Activated CD8-positive, alpha-beta memory T cell treated with anti-CD3 and anti-CD28 coated beads, Interleukin-2, amount 10 ng/mL, durations not matched to agents 7 days and 5 days (primary cell): ENCODE data around the gene FRAS1. TPM values are rescaled to one million over a fixed set of nuclear protein-coding genes. Genes with fewer than 3 reads are reported as not detected.
"Not testable (repeated sequence)": the region's sequence is repeated elsewhere in the genome, so short reads cannot be mapped to it uniquely, and the experiment has no call there.

Experiments
- ATAC-seq: fragments of 150-1000 bp; cut with Tn5 transposase; one replicate; pipeline ENCODE4 v1.10.0; 2021; ENCODE audit warnings: moderate library complexity
- CTCF ChIA-PET: fragments of 350-600 bp; sonication (Branson Sonifier 250); formaldehyde crosslinking; loops from one replicate; lab custom pipeline; 2021; ENCODE audit warnings: antibody characterized with exemption; lab: Charles Lee
- DNase-seq: peaks from one replicate; pipeline ENCODE4 v3.0.0-alpha.2; 2020
- H3K27ac Mint-ChIP-seq: one replicate; pipeline ENCODE4 v1.8.0; 2021; ENCODE audit warnings: mild to moderate bottlenecking, mixed read lengths
- H3K27me3 Mint-ChIP-seq: one replicate; pipeline ENCODE4 v1.8.0; 2021; ENCODE audit warnings: mixed read lengths
- H3K36me3 Mint-ChIP-seq: one replicate; pipeline ENCODE4 v1.8.0; 2021; ENCODE audit warnings: mild to moderate bottlenecking, mixed read lengths
- H3K4me1 Mint-ChIP-seq: one replicate; pipeline ENCODE4 v1.8.0; 2021; ENCODE audit warnings: mixed read lengths
- H3K4me3 Mint-ChIP-seq: one replicate; pipeline ENCODE4 v1.8.0; 2021; ENCODE audit warnings: mild to moderate bottlenecking, moderate library complexity, mixed read lengths
- H3K9me3 Mint-ChIP-seq: one replicate; pipeline ENCODE4 v1.8.0; 2022; ENCODE audit warnings: low read depth, mixed read lengths
- total RNA-seq, 2 experiments: library from RNA; stranded (reverse); gene quantifications; one replicate each; pipeline ENCODE4 v1.2.3, GENCODE V29; 2021

FRAS1 gene
- total RNA-seq, 2 experiments from 2014 or later: 0.05 TPM; not detected in 1

DNA sequence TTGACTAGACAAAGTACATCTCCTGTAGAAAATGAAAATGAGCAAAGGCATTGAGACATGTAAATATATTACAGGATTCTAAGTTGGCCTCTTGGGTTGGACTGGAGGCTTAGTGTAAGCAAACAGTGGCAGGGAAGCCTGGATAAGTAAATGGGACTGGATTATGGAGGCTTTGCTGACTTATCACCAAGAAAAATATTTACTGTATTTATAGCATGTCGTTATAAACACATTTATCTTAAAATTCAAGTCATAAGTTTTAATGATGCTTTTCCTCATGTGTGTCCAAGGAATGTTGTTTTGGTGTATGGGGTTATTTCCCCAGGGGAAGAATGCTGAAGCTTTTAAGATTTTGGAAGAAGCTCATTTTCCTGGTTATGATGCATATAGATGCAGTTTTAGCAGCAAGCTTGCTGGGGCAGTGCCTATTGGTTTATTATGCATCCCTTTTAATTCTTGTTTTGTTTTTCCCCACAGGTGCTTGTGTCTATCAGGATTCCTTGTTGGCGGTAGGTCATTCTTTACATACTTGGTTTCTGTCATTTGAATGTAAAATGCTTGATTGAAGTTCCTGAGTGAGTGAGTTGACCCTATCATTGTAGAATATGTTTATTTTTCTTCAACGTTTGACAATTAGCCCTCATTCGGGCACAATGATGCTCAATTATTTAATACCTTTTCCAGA, 8.5 kb downstream of the FRAS1 start:
- Mint-ChIP-seq H3K27ac (no peak overlapping the region), H3K4me1 (no peaks in the 10 kb centered on the region), H3K4me3 (no peak overlapping the region), H3K9me3 (no peaks in the 10 kb centered on the region), H3K36me3 (no peaks in the 10 kb centered on the region), H3K27me3 (peaks cover 39% of the 10 kb centered on the region)
- CTCF ChIA-PET: no interaction called here
- no peak for DNase-seq
- no peak for ATAC-seq

DNA sequence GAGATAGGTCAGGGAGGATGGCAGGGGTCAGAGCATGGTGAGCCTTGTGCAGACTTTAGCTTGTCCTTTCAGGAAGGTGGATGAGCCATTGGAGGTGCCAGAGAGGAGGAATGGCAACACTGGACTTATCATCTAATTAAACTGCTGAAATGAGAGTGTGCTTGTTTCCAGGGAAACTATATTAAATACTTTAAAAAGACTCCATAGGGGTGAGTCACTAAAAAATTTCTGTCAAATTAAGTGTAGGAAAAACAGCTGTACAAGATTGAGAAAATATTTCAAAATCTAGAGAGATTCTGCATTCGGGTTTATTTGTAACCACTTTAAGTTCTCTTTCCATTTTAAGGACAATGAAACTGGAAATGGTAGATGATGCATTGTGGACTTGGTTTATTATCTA, 11.4 kb downstream of the FRAS1 start:
- H3K4me1 Mint-ChIP-seq: no peaks in the 10 kb centered on the region
- CTCF ChIA-PET: no interaction called here
- ATAC-seq: no peak
- DNase-seq: no peak
- H3K36me3 Mint-ChIP-seq: no peaks in the 10 kb centered on the region
- no peak overlapping the region for H3K4me3 Mint-ChIP-seq
- peaks cover 28% of the 10 kb centered on the region for H3K27me3 Mint-ChIP-seq
- H3K9me3 Mint-ChIP-seq: no peaks in the 10 kb centered on the region
- no peak overlapping the region for H3K27ac Mint-ChIP-seq

DNA sequence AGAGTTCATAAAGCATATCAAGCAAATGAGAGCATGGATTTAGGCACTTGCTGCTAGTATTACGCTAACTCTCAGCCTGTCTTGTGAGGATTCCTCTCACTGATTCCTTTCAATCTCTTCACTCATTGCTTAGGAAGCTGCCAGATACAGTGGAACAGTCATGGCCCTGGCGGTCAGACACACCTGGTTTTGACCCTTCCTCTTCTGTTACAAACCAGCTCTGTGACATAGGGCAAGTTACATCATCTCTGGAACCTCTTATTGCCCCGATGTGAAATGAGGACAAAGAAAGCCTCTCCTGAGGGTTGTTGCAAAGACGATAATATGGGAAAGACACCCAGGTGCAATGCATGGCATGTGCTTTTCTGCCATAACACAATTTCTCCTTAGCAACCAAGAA, 12.2 kb downstream of the FRAS1 start:
- no peaks in the 10 kb centered on the region for H3K9me3 Mint-ChIP-seq
- peaks cover 27% of the 10 kb centered on the region for H3K27me3 Mint-ChIP-seq

DNA sequence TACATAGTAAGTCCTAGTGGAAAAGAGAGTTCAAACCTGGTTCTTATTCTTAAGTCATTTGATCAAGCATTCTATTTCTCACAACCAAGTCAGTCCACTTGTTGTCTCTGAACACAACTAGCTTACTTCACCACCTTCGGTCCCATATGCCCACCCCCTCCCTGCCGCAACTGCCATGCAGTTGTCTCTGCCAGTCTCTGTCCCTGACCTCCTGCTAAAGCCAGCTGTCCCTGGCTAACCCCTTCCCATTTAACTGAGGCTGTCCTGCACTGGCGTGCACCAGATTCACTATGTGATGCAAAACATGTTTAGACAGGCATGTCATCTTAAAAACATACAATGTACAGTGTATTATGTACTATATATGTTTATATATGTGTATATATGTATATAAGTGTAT, 12.7 kb downstream of the FRAS1 start:
- Mint-ChIP-seq H3K27me3 (peaks cover 30% of the 10 kb centered on the region), H3K4me1 (no peaks in the 10 kb centered on the region), H3K4me3 (no peak overlapping the region), H3K9me3 (no peaks in the 10 kb centered on the region), H3K36me3 (no peaks in the 10 kb centered on the region), H3K27ac (no peak overlapping the region)
- DNase-seq (no peak), ATAC-seq (no peak)
- CTCF ChIA-PET: no interaction called here

More for the DNA sequence above, 12.2 kb downstream of the FRAS1 start:
- DNase-seq (no peak), ATAC-seq (no peak)
- no peak overlapping the region for H3K4me3 Mint-ChIP-seq
- H3K27ac Mint-ChIP-seq: no peak overlapping the region
- H3K4me1 Mint-ChIP-seq: no peaks in the 10 kb centered on the region
- no peaks in the 10 kb centered on the region for H3K36me3 Mint-ChIP-seq
- CTCF ChIA-PET: no interaction called here

DNA sequence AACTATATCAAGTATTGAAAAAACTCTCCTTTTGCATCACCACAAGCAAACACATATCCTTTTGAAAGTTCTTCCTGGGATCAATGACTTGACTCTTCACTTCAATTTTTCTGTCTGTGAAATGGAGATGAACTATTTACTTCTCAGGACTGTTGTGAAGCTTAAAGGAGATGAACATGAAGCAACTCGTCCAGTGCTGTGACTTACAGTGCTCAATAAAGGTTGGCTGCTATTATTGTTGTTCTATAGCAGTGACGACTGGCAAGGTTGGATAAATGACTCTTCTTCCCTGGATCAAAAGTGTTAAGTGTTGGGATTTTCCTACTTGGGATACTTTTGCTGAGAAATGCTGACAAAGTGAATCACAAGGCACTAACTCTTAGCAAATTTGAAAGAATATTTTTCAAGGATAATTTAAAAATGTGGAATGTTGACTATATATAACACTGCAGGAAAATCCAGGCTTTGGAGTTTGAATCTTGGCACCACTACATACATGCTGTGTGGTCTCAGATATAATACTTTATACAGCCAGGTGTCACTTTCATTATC, 13.7 kb downstream of the FRAS1 start:
- peaks cover 27% of the 10 kb centered on the region for H3K27me3 Mint-ChIP-seq
- CTCF ChIA-PET: no interaction called here
- H3K36me3 Mint-ChIP-seq: no peaks in the 10 kb centered on the region
- no peaks in the 10 kb centered on the region for H3K9me3 Mint-ChIP-seq
- DNase-seq: no peak
- no peaks in the 10 kb centered on the region for H3K4me1 Mint-ChIP-seq
- no peak for ATAC-seq
- H3K27ac Mint-ChIP-seq: no peak overlapping the region
- no peak overlapping the region for H3K4me3 Mint-ChIP-seq

DNA sequence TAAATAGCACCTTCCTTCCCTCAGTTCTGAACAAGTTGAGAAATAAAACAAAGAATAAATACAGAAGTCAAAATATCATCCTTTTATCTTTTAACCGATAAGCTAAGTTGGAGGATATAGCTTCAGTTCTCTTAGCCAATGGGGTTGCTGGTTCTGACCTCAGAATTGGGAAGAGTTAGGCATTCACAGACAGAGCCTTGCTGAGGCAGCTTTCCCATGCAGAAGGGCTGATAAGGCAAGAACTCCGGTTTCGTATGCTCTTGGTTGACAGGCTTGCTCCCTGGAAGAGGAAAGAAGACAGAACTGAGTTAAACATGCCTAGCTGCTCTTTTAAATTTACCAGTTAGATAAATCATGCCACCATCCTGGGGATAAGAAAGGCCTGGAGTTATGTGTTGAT, 17.6 kb downstream of the FRAS1 start:
- H3K36me3 Mint-ChIP-seq: no peaks in the 10 kb centered on the region
- DNase-seq: no peak
- H3K27me3 Mint-ChIP-seq: peaks cover 28% of the 10 kb centered on the region
- no peaks in the 10 kb centered on the region for H3K4me1 Mint-ChIP-seq
- H3K9me3 Mint-ChIP-seq: no peaks in the 10 kb centered on the region
- H3K27ac Mint-ChIP-seq: no peak overlapping the region
- CTCF ChIA-PET: no interaction called here
- no peak overlapping the region for H3K4me3 Mint-ChIP-seq
- no peak for ATAC-seq

GRCh38 chr4:78075986-78076385, 18.9 kb downstream of the FRAS1 start:
- Mint-ChIP-seq H3K4me1 (no peaks in the 10 kb centered on the region), H3K36me3 (no peaks in the 10 kb centered on the region), H3K27me3 (peaks cover 27% of the 10 kb centered on the region), H3K4me3 (no peak overlapping the region), H3K9me3 (no peaks in the 10 kb centered on the region), H3K27ac (no peak overlapping the region)
- ATAC-seq (no peak), DNase-seq (no peak)
- CTCF ChIA-PET: no interaction called here

GRCh38 chr4:78078101-78078500, 21.0 kb downstream of the FRAS1 start:
- H3K27me3 Mint-ChIP-seq: peaks cover 18% of the 10 kb centered on the region
- no peak overlapping the region for H3K4me3 Mint-ChIP-seq
- H3K27ac Mint-ChIP-seq: no peak overlapping the region
- DNase-seq: no peak
- ATAC-seq: no peak
- H3K4me1 Mint-ChIP-seq: no peaks in the 10 kb centered on the region
- H3K9me3 Mint-ChIP-seq: no peaks in the 10 kb centered on the region
- H3K36me3 Mint-ChIP-seq: no peaks in the 10 kb centered on the region
- CTCF ChIA-PET: no interaction called here

- peaks cover 13% of the 10 kb centered on the region for H3K27me3 Mint-ChIP-seq
- H3K36me3 Mint-ChIP-seq: no peaks in the 10 kb centered on the region
- no peak overlapping the region for H3K4me3 Mint-ChIP-seq
- no peak overlapping the region for H3K27ac Mint-ChIP-seq
- H3K4me1 Mint-ChIP-seq: no peaks in the 10 kb centered on the region
- CTCF ChIA-PET: interaction anchor here (1.0 kb wide), 1 partner anchor 18 kb away, joined by 3 read pairs; no protein-coding TSS in a partner anchor
- ATAC-seq (no peak), DNase-seq (no peak)
- H3K9me3 Mint-ChIP-seq: no peaks in the 10 kb centered on the region
These were observed 22.8 kb downstream of the FRAS1 start for GRCh38 chr4:78079726-78080430.

DNA sequence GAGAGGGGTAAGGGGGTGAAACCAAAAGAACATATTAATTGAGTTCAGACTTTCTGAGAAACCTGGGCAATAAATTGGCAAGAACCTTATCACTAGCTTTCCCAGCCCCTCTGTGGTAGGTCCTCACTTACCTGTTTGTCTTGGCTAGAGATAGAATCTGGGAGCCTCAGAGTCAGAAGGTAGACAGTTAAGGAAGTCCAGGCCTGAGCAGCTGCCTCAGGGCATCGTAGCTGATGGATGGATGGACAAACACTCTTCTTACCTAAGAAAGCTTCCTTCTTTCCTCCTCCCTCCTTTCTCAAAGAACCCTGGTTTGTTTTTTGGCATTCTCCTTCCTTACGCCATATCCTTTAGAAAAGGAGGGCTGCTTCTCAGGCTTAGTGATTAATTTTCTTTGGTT, 24.4 kb downstream of the FRAS1 start:
- Mint-ChIP-seq H3K4me1 (no peaks in the 10 kb centered on the region), H3K4me3 (no peak overlapping the region), H3K27ac (no peak overlapping the region), H3K27me3 (peaks cover 10% of the 10 kb centered on the region), H3K36me3 (no peaks in the 10 kb centered on the region), H3K9me3 (no peaks in the 10 kb centered on the region)
- DNase-seq (no peak), ATAC-seq (no peak)
- CTCF ChIA-PET: no interaction called here

DNA sequence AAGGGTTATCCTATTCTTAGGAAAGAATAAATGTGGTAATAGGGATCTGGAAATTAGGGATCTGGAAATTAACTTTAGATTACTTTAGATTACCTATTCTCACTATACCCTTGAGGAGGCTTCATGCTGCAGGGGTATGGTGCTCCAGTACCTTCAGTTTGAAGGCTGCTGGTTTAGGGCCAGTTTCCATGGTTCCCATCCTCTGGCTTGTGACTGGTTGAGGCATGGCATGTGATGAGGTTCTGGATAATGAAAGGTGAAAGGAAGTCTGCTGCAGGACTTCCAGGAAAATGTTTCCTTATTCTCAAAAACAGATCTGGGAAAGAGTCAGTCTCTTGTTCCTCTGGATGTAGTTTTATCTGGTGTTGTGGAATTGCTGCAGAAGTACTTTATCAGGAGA, 25.9 kb downstream of the FRAS1 start:
- Mint-ChIP-seq H3K9me3 (no peaks in the 10 kb centered on the region), H3K36me3 (no peaks in the 10 kb centered on the region), H3K27me3 (peaks cover 10% of the 10 kb centered on the region), H3K4me1 (no peaks in the 10 kb centered on the region), H3K27ac (no peak overlapping the region), H3K4me3 (no peak overlapping the region)
- CTCF ChIA-PET: no interaction called here
- no peak for ATAC-seq
- DNase-seq: no peak

DNA sequence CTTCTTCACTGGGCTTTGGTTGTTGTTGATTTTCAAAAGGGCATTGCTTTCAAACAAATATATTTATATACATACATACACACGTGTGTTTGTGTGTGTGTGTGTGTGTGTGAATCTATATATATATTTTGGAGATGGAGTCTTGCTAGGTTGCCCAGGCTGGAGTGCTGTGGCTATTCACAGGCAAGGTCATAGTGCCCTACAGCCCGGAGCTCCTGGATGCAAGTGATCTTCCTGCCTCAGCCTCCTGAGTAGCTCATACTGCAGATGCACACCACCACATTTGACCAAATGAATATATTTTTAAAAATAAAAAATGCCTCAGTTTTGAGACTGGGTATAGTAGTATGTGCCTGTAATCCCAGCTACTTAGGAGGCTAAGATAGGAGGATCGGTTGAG, 34.4 kb downstream of the FRAS1 start:
- Mint-ChIP-seq H3K4me1 (no peaks in the 10 kb centered on the region), H3K36me3 (no peaks in the 10 kb centered on the region), H3K27me3 (peaks cover 4% of the 10 kb centered on the region), H3K4me3 (no peak overlapping the region), H3K9me3 (no peaks in the 10 kb centered on the region), H3K27ac (no peak overlapping the region)
- DNase-seq: no peak
- no peak for ATAC-seq
- CTCF ChIA-PET: no interaction called here

DNA sequence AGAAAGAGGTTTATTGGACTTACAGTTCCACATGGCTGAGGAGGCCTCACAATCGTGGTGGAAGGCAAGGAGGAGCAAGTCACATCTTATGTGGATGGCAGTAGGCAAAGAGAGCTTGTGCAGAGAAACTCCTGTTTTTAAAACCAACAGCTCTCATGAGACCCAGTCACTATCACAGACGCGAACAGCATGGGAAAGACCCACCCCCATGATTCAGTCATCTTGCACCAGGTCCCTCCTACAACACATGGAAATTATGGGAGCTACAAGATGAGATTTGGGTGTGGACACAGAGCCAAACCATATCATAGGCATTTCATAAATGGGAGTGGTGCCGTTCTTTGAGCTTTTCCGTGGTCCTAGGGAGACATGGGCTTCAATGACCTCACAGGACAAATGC, 35.2 kb downstream of the FRAS1 start:
- H3K4me3 Mint-ChIP-seq, H3K36me3 Mint-ChIP-seq, H3K4me1 Mint-ChIP-seq, DNase-seq, CTCF ChIA-PET, H3K27me3 Mint-ChIP-seq, ATAC-seq, H3K9me3 Mint-ChIP-seq, H3K27ac Mint-ChIP-seq: not testable (repeated sequence)

GRCh38 chr4:78092850-78093249, 35.7 kb downstream of the FRAS1 start:
- H3K36me3 Mint-ChIP-seq: no peaks in the 10 kb centered on the region
- no peak overlapping the region for H3K27ac Mint-ChIP-seq
- H3K4me3 Mint-ChIP-seq: no peak overlapping the region
- DNase-seq (no peak), ATAC-seq (no peak)
- H3K27me3 Mint-ChIP-seq: peaks cover 4% of the 10 kb centered on the region
- CTCF ChIA-PET: no interaction called here
- no peaks in the 10 kb centered on the region for H3K9me3 Mint-ChIP-seq
- H3K4me1 Mint-ChIP-seq: no peaks in the 10 kb centered on the region
